Astrocyte of the cerebellum (primary cell): Measurements from ENCODE around the gene KCNB1.
A peak's percentile ranks its signal among the peaks of the same experiment; 100 is the strongest.

ENCODE experiments used
- DNase-seq: peaks from one replicate; pipeline ENCODE4 v3.0.0-alpha.2; 2011; ENCODE audit warnings: low read depth
- H3K4me3 ChIP-seq: 2 replicates; pipeline ENCODE4 v1.5.1; 2011; ENCODE audit warnings: mild to moderate bottlenecking, low read depth, low read length, moderate library complexity
- CTCF ChIP-seq: IDR thresholded peaks from 2 replicates; pipeline ENCODE4 v1.5.1; 2012; ENCODE audit warnings: low read length, low read depth, moderate library complexity, mild to moderate bottlenecking; ENCODE audit errors: missing control alignments
- in situ Hi-C: cut with HindIII; loops from 2 replicates; pipeline ENCODE4 v1.10.0; 2017; ENCODE audit warnings: low sequenced_read_pairs

Gene KCNB1

GRCh38 chr20:49323622-49324238 lies 158.7 kb downstream of the KCNB1 start:
- H3K4me3 ChIP-seq: no peak overlapping the region
- in situ Hi-C loops: loop anchor here (5.0 to 10.0 kb wide), 2 partner anchors 36 to 201 kb away; no protein-coding TSS in a partner anchor
- peak; percentile 64 for DNase-seq
- TF ChIP-seq CTCF: peak; percentile 56

GRCh38 chr20:49320460-49320859 lies 162.0 kb downstream of the KCNB1 start:
- DNase-seq: no peak
- peak; percentile 69 for TF ChIP-seq CTCF
- in situ Hi-C loops: loop anchor here (5.0 to 10.0 kb wide), 2 partner anchors 33 to 204 kb away; no protein-coding TSS in a partner anchor
- no peak overlapping the region for H3K4me3 ChIP-seq

- DNase-seq: no peak
- in situ Hi-C loops: no loop called here
- peak overlapping the region; percentile 21 for H3K4me3 ChIP-seq
- no peak for TF ChIP-seq CTCF
Observed at GRCh38 chr20:49319208-49319809, 163.2 kb downstream of the KCNB1 start.

- DNase-seq: no peak
- peak overlapping the region; percentile 21 for H3K4me3 ChIP-seq
- in situ Hi-C loops: no loop called here
- TF ChIP-seq CTCF: no peak
Observed at GRCh38 chr20:49318430-49319207, 163.8 kb downstream of the KCNB1 start.

GRCh38 chr20:49318091-49318429 lies 164.4 kb downstream of the KCNB1 start:
- peak overlapping the region; percentile 21 for H3K4me3 ChIP-seq
- TF ChIP-seq CTCF: no peak
- DNase-seq: no peak
- in situ Hi-C loops: no loop called here

- in situ Hi-C loops: no loop called here
- no peak for DNase-seq
- TF ChIP-seq CTCF: no peak
- H3K4me3 ChIP-seq: no peak overlapping the region
Observed at GRCh38 chr20:49316704-49317103, 165.8 kb downstream of the KCNB1 start.
